Peyer's patch (tissue), 4 donors: Measurements from ENCODE around the gene CCDC188.

Source experiments
- CTCF ChIP-seq, 6 experiments: fragments of 450-650 bp in 4 of 6; fragments of 200-600 bp in 2 of 6; sonication (generic) in 1 of 6; IDR thresholded peaks; one replicate each; pipeline ENCODE4 v1.5.1; 2017 to 2019; ENCODE audit warnings: antibody characterized with exemption in 6 of 6, mild to moderate bottlenecking in 3 of 6, moderate library complexity in 1 of 6
- POLR2A ChIP-seq, 2 donors: fragments of 450-650 bp; IDR thresholded peaks; one replicate each; pipeline ENCODE4 v1.5.1; 2017; ENCODE audit warnings: antibody characterized with exemption in 2 of 2, mild to moderate bottlenecking in 2 of 2, moderate library complexity in 2 of 2

GRCh38 chr22:20106849-20107237 is 44.0 kb downstream of the CCDC188 start:
- TF ChIP-seq CTCF (IDR thresholded peaks at IDR 0.05) (no peak), POLR2A (IDR thresholded peaks at IDR 0.05) (no peak)
